ENCODE results near the gene ZPBP2.

The ZPBP2 gene

DNA sequence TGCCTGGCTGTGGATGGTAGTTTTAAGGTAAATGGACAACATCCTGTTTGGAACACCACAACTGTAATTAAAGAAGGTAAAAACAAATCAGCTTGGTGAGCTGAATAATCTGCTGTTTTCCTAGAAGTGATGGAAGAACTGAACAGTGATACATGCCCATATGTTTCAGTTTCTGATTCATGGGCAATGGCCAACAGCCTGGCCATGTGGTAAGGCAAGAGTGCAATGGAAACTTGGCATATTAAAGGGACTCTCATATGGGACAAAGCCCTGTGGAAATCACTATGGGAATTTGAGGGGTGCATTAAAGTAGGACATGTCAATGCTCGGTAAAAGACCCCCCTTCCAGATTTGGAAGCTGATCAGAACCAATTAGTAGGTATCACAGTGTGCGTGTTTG lies 41.7 kb upstream of the ZPBP2 start:
- no peak overlapping the region for H3K4me3 ChIP-seq (ENCODE audit: low read depth, low read length)
- no peak for DNase-seq (ENCODE audit: low read depth)
- TF ChIP-seq, protein P1, sequence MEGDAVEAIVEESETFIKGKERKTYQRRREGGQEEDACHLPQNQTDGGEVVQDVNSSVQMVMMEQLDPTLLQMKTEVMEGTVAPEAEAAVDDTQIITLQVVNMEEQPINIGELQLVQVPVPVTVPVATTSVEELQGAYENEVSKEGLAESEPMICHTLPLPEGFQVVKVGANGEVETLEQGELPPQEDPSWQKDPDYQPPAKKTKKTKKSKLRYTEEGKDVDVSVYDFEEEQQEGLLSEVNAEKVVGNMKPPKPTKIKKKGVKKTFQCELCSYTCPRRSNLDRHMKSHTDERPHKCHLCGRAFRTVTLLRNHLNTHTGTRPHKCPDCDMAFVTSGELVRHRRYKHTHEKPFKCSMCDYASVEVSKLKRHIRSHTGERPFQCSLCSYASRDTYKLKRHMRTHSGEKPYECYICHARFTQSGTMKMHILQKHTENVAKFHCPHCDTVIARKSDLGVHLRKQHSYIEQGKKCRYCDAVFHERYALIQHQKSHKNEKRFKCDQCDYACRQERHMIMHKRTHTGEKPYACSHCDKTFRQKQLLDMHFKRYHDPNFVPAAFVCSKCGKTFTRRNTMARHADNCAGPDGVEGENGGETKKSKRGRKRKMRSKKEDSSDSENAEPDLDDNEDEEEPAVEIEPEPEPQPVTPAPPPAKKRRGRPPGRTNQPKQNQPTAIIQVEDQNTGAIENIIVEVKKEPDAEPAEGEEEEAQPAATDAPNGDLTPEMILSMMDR (conservative IDR thresholded peaks at IDR 0.05; ENCODE audit: low read depth, low read length): no peak

DNA sequence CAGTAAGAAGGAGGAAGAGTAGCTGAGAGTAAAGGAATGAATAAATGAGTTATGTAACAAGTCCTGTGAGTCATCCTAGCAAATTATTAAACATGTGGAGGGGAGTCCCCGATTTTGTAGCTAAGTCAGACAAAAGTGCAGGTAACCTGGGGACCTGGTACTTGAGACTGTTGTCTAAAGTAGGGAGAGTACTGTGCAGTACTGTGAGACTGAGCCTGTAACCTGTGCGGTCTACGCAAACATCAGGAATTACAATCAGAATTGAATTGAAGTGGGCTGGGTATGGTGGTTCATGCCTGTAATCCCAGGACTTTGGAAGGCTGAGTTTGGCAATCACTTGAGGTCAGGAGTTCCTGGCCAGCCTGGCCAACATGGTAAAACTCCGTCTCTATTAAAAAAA lies 39.6 kb upstream of the ZPBP2 start:
- DNase-seq (ENCODE audit: low read depth): no peak
- TF ChIP-seq, protein P1 (conservative IDR thresholded peaks at IDR 0.05; ENCODE audit: low read depth, low read length): no peak
- no peak overlapping the region for H3K4me3 ChIP-seq (ENCODE audit: low read depth, low read length)

DNA sequence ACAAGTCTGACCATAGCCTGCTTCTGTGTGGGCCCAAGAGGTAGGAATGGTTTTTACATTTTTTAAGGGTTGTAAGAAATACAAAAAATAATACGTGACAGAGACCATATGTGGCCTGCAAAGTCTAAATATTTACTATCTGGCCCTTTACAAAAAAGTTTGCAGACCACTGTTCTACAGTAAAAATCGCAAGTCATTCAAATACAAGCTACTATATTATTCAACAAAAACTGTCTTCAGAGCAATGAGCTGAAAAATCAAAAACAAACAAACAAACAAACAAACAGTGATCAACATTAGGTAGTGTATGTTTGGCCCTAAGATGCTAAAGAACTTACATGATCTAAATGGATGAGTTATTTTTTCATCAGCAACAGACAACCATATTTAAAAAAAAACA lies 36.4 kb upstream of the ZPBP2 start:
- H3K4me3 ChIP-seq (ENCODE audit: low read depth, low read length): no peak overlapping the region
- TF ChIP-seq, protein P1 (conservative IDR thresholded peaks at IDR 0.05; ENCODE audit: low read depth, low read length): no peak
- DNase-seq (ENCODE audit: low read depth): no peak

DNA sequence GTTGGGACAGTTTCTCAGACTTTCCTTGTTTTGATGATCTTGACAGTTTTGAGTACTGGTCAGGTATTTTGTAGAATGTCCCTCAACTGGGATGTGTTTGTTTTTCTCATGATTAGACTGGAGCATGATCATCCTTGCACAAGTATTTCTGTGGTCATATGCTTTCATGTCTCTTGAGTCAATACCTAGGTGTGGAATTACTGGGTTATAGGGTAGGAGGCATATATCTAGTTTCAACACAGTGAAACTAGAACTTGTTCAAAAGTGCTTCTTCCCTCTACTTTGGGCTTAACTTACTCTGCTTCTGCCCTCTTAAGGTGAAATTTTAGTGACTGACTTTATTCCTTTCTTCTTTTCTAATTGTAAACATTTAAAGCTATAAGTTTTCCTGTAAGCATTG lies 34.0 kb upstream of the ZPBP2 start:
- TF ChIP-seq, protein P1 (conservative IDR thresholded peaks at IDR 0.05; ENCODE audit: low read depth, low read length): no peak
- no peak overlapping the region for H3K4me3 ChIP-seq (ENCODE audit: low read depth, low read length)
- no peak for DNase-seq (ENCODE audit: low read depth)

DNA sequence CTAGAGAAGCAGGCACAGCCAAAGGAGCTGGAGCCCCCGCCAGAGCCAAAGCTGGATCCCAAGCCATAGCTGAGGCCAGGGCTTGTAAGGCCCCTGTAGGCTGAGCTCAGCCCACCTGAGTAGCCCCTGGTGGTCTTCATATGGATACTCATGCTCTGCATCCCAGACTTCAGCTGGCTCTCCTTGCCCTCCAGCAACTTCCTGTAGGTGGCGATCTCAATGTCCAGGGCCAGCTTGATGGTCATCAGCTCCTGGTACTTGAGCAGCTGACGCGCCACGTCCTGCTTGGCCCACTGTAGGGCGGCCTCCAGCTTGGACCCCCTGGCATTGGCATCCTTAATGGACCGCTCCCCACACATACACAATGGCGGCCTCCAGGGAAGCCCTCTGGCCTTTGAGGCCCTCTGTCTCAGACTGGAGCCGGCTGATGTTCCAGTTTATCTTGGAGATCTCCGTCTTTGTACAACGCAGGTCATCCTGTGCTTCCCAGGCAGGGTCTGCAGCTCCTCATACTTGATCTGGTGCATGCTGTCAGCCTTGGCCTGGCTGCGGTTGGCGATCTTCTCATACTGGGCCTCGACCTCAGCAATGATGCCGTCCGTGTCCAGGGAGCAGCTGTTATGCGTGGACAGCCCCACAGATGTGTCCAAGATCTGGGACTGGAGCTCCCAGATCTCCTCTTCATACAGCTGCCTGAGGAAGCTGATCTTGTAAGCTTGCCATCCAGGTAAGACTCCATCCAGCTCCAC lies 32.8 kb upstream of the ZPBP2 start:
- no peak overlapping the region for H3K4me3 ChIP-seq (ENCODE audit: low read depth, low read length)
- TF ChIP-seq, protein P1 (conservative IDR thresholded peaks at IDR 0.05; ENCODE audit: low read depth, low read length): no peak
- DNase-seq (ENCODE audit: low read depth): no peak

DNA sequence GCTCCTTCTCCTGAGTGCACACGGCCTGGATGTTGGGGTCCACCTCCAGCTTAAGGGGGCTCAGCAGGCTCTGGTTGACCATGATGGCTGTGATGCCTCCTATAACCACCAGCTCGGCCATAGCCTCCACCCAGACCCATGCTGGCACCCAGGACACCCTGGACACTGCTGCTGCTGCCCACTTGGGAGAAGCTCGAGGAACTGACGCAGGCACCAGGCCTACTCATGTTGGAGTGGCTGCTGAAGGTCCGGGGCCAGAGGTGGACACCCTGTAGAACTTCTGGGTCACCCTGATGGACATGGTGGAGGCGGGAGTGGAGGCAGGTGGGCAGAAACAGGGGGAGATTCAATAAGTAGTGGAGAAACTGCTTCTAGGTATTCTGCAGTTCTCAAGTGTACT lies 31.9 kb upstream of the ZPBP2 start:
- TF ChIP-seq, protein P1 (conservative IDR thresholded peaks at IDR 0.05; ENCODE audit: low read depth, low read length): no peak
- no peak overlapping the region for H3K4me3 ChIP-seq (ENCODE audit: low read depth, low read length)
- DNase-seq (ENCODE audit: low read depth): no peak

DNA sequence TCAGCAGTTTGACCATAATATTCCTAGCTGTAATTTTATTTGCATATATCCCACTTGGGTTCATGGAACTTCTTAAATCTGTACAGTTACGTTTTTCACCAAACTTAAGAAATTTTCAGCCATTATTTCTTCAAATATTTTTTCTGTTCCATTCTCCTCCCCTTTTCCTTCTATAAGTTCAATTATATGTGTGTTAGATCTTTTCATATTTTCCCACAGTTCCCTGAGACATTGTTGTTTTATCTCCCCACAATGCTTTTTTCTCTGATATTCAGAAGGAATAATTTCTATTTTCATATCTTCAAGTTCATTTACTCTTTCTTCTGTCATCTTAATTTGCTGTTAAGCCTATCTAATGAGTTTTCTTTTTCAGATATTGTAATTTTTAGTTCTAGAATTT lies 29.9 kb upstream of the ZPBP2 start:
- TF ChIP-seq, protein P1 (conservative IDR thresholded peaks at IDR 0.05; ENCODE audit: low read depth, low read length): no peak
- no peak for DNase-seq (ENCODE audit: low read depth)
- H3K4me3 ChIP-seq (ENCODE audit: low read depth, low read length): no peak overlapping the region
